OCI-LY1 (cell line): ENCODE results near the gene PAX5.
"Not testable (repeated sequence)": the region's sequence is repeated elsewhere in the genome, so short reads cannot be mapped to it uniquely, and the experiment has no call there.

Experiments
- EZH2 ChIP-seq: fragments of 200-600 bp; sonication (generic), shearing (Covaris generic); IDR thresholded peaks from 2 replicates; pipeline ENCODE4 v1.8.0; 2017; ENCODE audit warnings: borderline replicate concordance, mixed run types, mild to moderate bottlenecking, antibody characterized with exemption, low read length, moderate library complexity, mixed read lengths
- TF ChIP-seq, protein P1 (sequence below): fragments of 200-600 bp; sonication (generic), shearing (Covaris generic); IDR thresholded peaks from 2 replicates; pipeline ENCODE4 v1.5.1; 2017; ENCODE audit warnings: mild to moderate bottlenecking, antibody characterized with exemption, low read length, moderate library complexity, mixed read lengths

DNA sequence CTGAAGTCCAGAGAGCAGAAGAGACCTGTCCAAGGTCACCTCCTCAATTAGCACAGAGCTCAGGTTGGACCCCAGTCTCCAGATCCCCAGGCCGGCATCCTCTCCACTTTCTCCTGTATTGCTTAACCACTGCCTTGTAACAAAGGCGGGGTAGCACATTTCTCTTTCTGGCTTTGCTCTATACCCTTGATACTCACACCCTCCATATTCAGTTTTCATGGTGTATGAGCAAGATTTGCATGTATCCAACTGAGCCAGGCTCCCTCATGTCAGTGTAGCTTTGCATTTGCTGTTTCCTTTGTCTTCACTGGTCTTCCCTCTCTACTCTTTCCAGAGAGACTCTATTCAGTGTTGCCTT is 20.3 kb upstream of the PAX5 start:
- TF ChIP-seq, protein P1, sequence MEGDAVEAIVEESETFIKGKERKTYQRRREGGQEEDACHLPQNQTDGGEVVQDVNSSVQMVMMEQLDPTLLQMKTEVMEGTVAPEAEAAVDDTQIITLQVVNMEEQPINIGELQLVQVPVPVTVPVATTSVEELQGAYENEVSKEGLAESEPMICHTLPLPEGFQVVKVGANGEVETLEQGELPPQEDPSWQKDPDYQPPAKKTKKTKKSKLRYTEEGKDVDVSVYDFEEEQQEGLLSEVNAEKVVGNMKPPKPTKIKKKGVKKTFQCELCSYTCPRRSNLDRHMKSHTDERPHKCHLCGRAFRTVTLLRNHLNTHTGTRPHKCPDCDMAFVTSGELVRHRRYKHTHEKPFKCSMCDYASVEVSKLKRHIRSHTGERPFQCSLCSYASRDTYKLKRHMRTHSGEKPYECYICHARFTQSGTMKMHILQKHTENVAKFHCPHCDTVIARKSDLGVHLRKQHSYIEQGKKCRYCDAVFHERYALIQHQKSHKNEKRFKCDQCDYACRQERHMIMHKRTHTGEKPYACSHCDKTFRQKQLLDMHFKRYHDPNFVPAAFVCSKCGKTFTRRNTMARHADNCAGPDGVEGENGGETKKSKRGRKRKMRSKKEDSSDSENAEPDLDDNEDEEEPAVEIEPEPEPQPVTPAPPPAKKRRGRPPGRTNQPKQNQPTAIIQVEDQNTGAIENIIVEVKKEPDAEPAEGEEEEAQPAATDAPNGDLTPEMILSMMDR: not testable (repeated sequence)
- TF ChIP-seq EZH2: not testable (repeated sequence)
